Measurements from ENCODE around the gene MIA2. TPM values are rescaled to one million over a fixed set of nuclear protein-coding genes. Genes with fewer than 3 reads are reported as not detected.

The MIA2 gene
- total and polyA plus RNA-seq, 9 of the 15 experiments (the other 6 are each of a cell fraction or from before 2014, with no cell fraction given) = 6.0 to 21.8 (median 12.8) TPM

DNA sequence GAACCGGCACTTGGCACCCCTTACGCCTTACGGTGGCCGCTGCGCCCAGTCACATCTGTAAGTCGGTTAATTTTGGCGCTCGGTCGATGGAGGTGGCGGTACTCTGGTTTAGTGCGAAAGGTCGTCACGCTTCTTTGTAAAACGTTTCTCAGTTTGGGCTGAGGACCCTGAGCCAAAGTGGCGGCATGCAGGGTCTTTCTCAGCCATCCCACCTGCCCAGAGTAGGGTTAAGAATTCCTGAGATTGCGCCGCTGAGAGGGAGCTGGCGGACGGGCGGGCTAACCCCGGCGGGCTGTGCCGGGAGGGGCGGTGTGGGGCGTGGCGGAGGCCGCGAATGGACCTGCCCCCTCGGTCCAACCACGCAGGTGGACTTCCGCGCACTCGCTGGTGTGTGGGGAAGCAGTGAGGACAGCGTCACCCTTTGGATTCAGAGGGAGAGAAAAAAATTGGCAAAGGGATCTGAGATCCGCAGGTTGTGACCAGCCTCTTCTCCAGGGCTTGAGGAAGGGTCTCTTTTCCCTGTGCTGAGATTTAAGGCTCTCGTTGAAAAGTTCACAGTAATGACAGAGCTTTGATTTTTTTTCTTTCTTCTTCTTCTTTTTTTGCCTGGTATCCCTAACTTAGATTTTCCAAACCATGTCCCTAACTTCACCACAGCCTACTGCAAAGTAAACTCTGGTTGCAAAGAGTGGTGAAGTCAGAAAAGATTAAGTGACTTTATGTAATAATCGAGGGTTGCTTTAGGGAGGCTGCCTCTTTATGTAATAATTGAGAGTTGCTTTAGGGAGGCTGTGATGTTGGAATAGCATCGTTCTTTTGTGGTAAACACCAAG is 199.1 kb downstream of the MIA2 start (continued):
- peak; percentile 86 for TF ChIP-seq VEZF1 (CRISPR knock-in tag; IDR thresholded peaks at IDR 0.05)
- no peak for TF ChIP-seq BRF1 (IDR thresholded peaks at IDR 0.05; ENCODE audit: borderline replicate concordance, extremely low read depth, insufficient read length)
- no peak for TF ChIP-seq ZNF3 (CRISPR knock-in tag; IDR thresholded peaks at IDR 0.05)
- TF ChIP-seq, protein P1, sequence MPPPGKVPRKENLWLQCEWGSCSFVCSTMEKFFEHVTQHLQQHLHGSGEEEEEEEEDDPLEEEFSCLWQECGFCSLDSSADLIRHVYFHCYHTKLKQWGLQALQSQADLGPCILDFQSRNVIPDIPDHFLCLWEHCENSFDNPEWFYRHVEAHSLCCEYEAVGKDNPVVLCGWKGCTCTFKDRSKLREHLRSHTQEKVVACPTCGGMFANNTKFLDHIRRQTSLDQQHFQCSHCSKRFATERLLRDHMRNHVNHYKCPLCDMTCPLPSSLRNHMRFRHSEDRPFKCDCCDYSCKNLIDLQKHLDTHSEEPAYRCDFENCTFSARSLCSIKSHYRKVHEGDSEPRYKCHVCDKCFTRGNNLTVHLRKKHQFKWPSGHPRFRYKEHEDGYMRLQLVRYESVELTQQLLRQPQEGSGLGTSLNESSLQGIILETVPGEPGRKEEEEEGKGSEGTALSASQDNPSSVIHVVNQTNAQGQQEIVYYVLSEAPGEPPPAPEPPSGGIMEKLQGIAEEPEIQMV (tag; conservative IDR thresholded peaks at IDR 0.05; ENCODE audit: low read depth) = no peak
- peak; percentile 69 for TF ChIP-seq HNRNPLL (IDR thresholded peaks at IDR 0.05; ENCODE audit: low read depth, low read length, poor library complexity, severe bottlenecking)
- TF ChIP-seq ZNF436 (CRISPR knock-in tag; IDR thresholded peaks at IDR 0.05) = no peak
- peak; percentile 11 for TF ChIP-seq CTBP1 (IDR thresholded peaks at IDR 0.05; ENCODE audit: borderline replicate concordance)
- peak in 1 of 2 experiments; percentile 31; a peak in 2 of 4 replicates for TF ChIP-seq RAD21 (CRISPR knock-in tag; conservative IDR thresholded peaks at IDR 0.05 in 1 of 2, IDR thresholded peaks at IDR 0.05 in 1 of 2)
- TF ChIP-seq, protein P2, sequence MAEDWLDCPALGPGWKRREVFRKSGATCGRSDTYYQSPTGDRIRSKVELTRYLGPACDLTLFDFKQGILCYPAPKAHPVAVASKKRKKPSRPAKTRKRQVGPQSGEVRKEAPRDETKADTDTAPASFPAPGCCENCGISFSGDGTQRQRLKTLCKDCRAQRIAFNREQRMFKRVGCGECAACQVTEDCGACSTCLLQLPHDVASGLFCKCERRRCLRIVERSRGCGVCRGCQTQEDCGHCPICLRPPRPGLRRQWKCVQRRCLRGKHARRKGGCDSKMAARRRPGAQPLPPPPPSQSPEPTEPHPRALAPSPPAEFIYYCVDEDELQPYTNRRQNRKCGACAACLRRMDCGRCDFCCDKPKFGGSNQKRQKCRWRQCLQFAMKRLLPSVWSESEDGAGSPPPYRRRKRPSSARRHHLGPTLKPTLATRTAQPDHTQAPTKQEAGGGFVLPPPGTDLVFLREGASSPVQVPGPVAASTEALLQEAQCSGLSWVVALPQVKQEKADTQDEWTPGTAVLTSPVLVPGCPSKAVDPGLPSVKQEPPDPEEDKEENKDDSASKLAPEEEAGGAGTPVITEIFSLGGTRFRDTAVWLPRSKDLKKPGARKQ (CRISPR knock-in tag; IDR thresholded peaks at IDR 0.05) = no peak
- 0 out of 4 replicates have a peak, but pooled peaks of 1 of the 2 experiments have one; percentile 32 for TF ChIP-seq HDAC1 (IDR thresholded peaks at IDR 0.05)
- TF ChIP-seq POLR2AphosphoS2 (IDR thresholded peaks at IDR 0.05; ENCODE audit: low read length) = no peak
- TF ChIP-seq ATF4 (CRISPR knock-in tag; IDR thresholded peaks at IDR 0.05) = no peak
- TF ChIP-seq ZNF12 (CRISPR knock-in tag; IDR thresholded peaks at IDR 0.05) = no peak
- 0 out of 2 replicates have a peak, but pooled peaks have one; percentile 4 for TF ChIP-seq ELF1 (tag; IDR thresholded peaks at IDR 0.05)
- TF ChIP-seq ZNF589 (CRISPR knock-in tag; IDR thresholded peaks at IDR 0.05; ENCODE audit: low read depth) = no peak
- TF ChIP-seq, protein P3, sequence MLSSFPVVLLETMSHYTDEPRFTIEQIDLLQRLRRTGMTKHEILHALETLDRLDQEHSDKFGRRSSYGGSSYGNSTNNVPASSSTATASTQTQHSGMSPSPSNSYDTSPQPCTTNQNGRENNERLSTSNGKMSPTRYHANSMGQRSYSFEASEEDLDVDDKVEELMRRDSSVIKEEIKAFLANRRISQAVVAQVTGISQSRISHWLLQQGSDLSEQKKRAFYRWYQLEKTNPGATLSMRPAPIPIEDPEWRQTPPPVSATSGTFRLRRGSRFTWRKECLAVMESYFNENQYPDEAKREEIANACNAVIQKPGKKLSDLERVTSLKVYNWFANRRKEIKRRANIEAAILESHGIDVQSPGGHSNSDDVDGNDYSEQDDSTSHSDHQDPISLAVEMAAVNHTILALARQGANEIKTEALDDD (IDR thresholded peaks at IDR 0.05) = no peak
- peak; percentile 65; the same call in 1 of the 2 replicates for TF ChIP-seq HDAC2 (IDR thresholded peaks at IDR 0.05)
- no peak for TF ChIP-seq NR3C1 (CRISPR knock-in tag; IDR thresholded peaks at IDR 0.05)
- TF ChIP-seq HDAC8 (tag; IDR thresholded peaks at IDR 0.05) = no peak
